GM12878 (cell line): ENCODE data around the gene IFNB1. TPM values are rescaled to one million over a fixed set of nuclear protein-coding genes. Genes with fewer than 3 reads are reported as not detected.

ENCODE experiments used
- ATAC-seq: fragments of 200-7000 bp; cut with Tn5 transposase; 3 replicates; pipeline ENCODE4 v1.9.1; 2020; ENCODE audit warnings: mild to moderate bottlenecking, moderate library complexity
- BruUV-seq: library from RNA; stranded (reverse); fragments of 400-500 nt; replicated peaks from 2 replicates; lab custom pipeline; 2021; lab: Mats Ljungman, UMichigan
- CTCF ChIA-PET: fragments of 300-600 bp; sonication (Branson Sonifier 250); formaldehyde crosslinking; extraction: SDS; loops from one replicate; lab custom pipeline; 2021; ENCODE audit warnings: inconsistent platforms; lab: Yijun Ruan, JAX
- POLR2A ChIA-PET: fragments of 350-600 bp; formaldehyde crosslinking; extraction: SDS; loops from one replicate; lab custom pipeline; 2021; ENCODE audit warnings: inconsistent platforms; lab: Charles Lee
- RAD21 ChIA-PET: fragments of 300-600 bp; sonication (Branson Sonifier 250); formaldehyde crosslinking; loops from one replicate; lab custom pipeline; 2023; ENCODE audit warnings: antibody characterized with exemption; ENCODE audit not compliant: unreplicated experiment; lab: Charles Lee
- SMC1A ChIA-PET: fragments of 300-600 bp; sonication (Branson Sonifier 250); formaldehyde crosslinking; loops from one replicate; lab custom pipeline; 2023; ENCODE audit not compliant: unreplicated experiment, uncharacterized antibody; lab: Charles Lee
- DNase-seq: peaks from one replicate; pipeline ENCODE4 v3.0.0-alpha.2; 2011; ENCODE audit warnings: low read depth, low spot score
- FAIRE-seq: peaks from 3 replicates; lab custom pipeline; 2011; peaks lifted over from hg19 to GRCh38; lab: Jason Lieb, UNC
- H2AFZ ChIP-seq: 2 replicates; pipeline ENCODE4 v1.6.0; 2011; ENCODE audit warnings: low read depth, low read length, control low read depth; ENCODE audit not compliant: control insufficient read depth
- H3K27ac ChIP-seq: 2 replicates; pipeline ENCODE4 v1.5.1; 2011; ENCODE audit warnings: control low read depth; ENCODE audit not compliant: control insufficient read depth, insufficient read depth
- H3K27me3 ChIP-seq, 2 experiments: replicated peaks in 1 of 2; 2 replicates each; pipeline versions ENCODE4 v1.6.0 to v1.6.1; 2011; ENCODE audit warnings: low read length in 1 of 2; ENCODE audit not compliant: control insufficient read depth in 2 of 2, insufficient read depth in 2 of 2
- H3K36me3 ChIP-seq, 2 experiments: 2 replicates each; pipeline ENCODE4 v1.5.1; 2011; ENCODE audit warnings: low read length in 1 of 2; ENCODE audit not compliant: control insufficient read depth in 2 of 2, insufficient read depth in 2 of 2
- H3K4me1 ChIP-seq: 2 replicates; pipeline ENCODE4 v1.6.1; 2011; ENCODE audit warnings: mild to moderate bottlenecking, low read length, moderate library complexity, mixed read lengths; ENCODE audit not compliant: control insufficient read depth, insufficient read depth
- H3K4me2 ChIP-seq: 2 replicates; pipeline ENCODE4 v1.6.0; 2011; ENCODE audit warnings: control low read depth; ENCODE audit not compliant: control insufficient read depth, insufficient read depth
- H3K4me3 ChIP-seq: fragments of 200-600 bp; sonication (generic); 2 replicates; pipeline ENCODE4 v1.5.1; 2016
- H3K79me2 ChIP-seq: 2 replicates; pipeline ENCODE4 v1.6.0; 2011; ENCODE audit warnings: low read length; ENCODE audit not compliant: control insufficient read depth, insufficient read depth
- H3K9ac ChIP-seq: 2 replicates; pipeline ENCODE4 v1.8.0; 2011; ENCODE audit warnings: low read length, control low read depth, mixed read lengths; ENCODE audit not compliant: control insufficient read depth, insufficient read depth
- H3K9me3 ChIP-seq: replicated peaks from 3 replicates; pipeline ENCODE4 v1.5.1; 2011; ENCODE audit warnings: mild to moderate bottlenecking, low read length; ENCODE audit not compliant: control insufficient read depth, insufficient read depth
- H4K20me1 ChIP-seq: 2 replicates; pipeline ENCODE4 v1.6.0; 2011; ENCODE audit not compliant: control insufficient read depth, insufficient read depth
- ATF3 ChIP-seq: IDR thresholded peaks from 2 replicates; pipeline ENCODE4 v1.6.1; 2011; ENCODE audit warnings: low read depth, mild to moderate bottlenecking, low read length, moderate library complexity, borderline replicate concordance; ENCODE audit errors: extremely low read depth
- CREB1 ChIP-seq: IDR thresholded peaks from 2 replicates; pipeline ENCODE4 v1.6.1; 2012; ENCODE audit warnings: low read depth, mild to moderate bottlenecking, inconsistent platforms
- EP300 ChIP-seq, 2 experiments: fragments of 150-350 bp in 1 of 2; IDR thresholded peaks; 2 replicates each; pipeline ENCODE4 v1.6.1; 2011 to 2012; ENCODE audit warnings: low read depth in 2 of 2, low read length in 2 of 2, borderline replicate concordance in 1 of 2, improper control_type of control experiment in 1 of 2, inconsistent platforms in 1 of 2; ENCODE audit not compliant: control insufficient read depth in 1 of 2
- MTA3 ChIP-seq: IDR thresholded peaks from 2 replicates; pipeline ENCODE4 v1.6.1; 2012; ENCODE audit warnings: low read length, inconsistent platforms, borderline replicate concordance
- MYB ChIP-seq: fragments of 150-350 bp; IDR thresholded peaks from 2 replicates; pipeline ENCODE4 v1.6.1; 2014; ENCODE audit warnings: mild to moderate bottlenecking, low read depth, low read length, borderline replicate concordance
- NR2F1 ChIP-seq: fragments of 450-650 bp; conservative IDR thresholded peaks from 2 replicates; pipeline ENCODE4 v1.6.1; 2017; ENCODE audit warnings: mild to moderate bottlenecking
- RCOR1 ChIP-seq: conservative IDR thresholded peaks from 2 replicates; pipeline ENCODE4 v1.6.1; 2012; ENCODE audit warnings: low read depth, low read length, improper control_type of control experiment
- RELA ChIP-seq: fragments of 450-650 bp; IDR thresholded peaks from 2 replicates; pipeline ENCODE4 v1.8.0; 2014; ENCODE audit warnings: borderline replicate concordance; ENCODE audit not compliant: partially characterized antibody
- SIX5 ChIP-seq: IDR thresholded peaks from 2 replicates; pipeline ENCODE4 v1.6.1; 2011; ENCODE audit warnings: mild to moderate bottlenecking, low read depth, low read length, moderate library complexity; ENCODE audit not compliant: severe bottlenecking
- SKIL ChIP-seq: fragments of 450-650 bp; IDR thresholded peaks from 2 replicates; pipeline ENCODE4 v1.6.1; 2017; ENCODE audit warnings: mild to moderate bottlenecking, low read depth, inconsistent platforms; ENCODE audit not compliant: poor library complexity, severe bottlenecking
- SPI1 ChIP-seq: IDR thresholded peaks from 2 replicates; pipeline ENCODE4 v1.6.1; 2011; ENCODE audit warnings: low read depth, mild to moderate bottlenecking, low read length, moderate library complexity, borderline replicate concordance; ENCODE audit not compliant: insufficient read depth
- STAT1 ChIP-seq: fragments of 450-650 bp; conservative IDR thresholded peaks from 2 replicates; pipeline ENCODE4 v1.6.1; 2014; ENCODE audit warnings: antibody characterized with exemption, mild to moderate bottlenecking
- YY1 ChIP-seq: IDR thresholded peaks from 2 replicates; pipeline ENCODE4 v1.6.1; 2011; ENCODE audit warnings: low read depth, mild to moderate bottlenecking, low read length
- ZSCAN29 ChIP-seq: fragments of 450-650 bp; IDR thresholded peaks from 2 replicates; pipeline ENCODE4 v1.6.1; 2017; ENCODE audit warnings: mild to moderate bottlenecking, moderate library complexity
- WGBS: methylation state at CpG from one replicate; pipeline ENCODE4 v1.1.6; 2016; ENCODE audit warnings: low lambda C conversion rate; ENCODE audit not compliant: insufficient replicate concordance, insufficient coverage; ENCODE audit errors: missing lambda C conversion rate; 5-methylcytosine and 5-hydroxymethylcytosine counted together
- in situ Hi-C: fragments of 300-500 bp; cut with MboI; formaldehyde crosslinking; loops from 9 replicates; pipeline ENCODE4 v1.14.3; 2018; ENCODE audit warnings: mixed read lengths
- intact Hi-C: fragments of 100-400 bp; cut with micrococcal nuclease; formaldehyde crosslinking; loops from one replicate; pipeline ENCODE4 v1.14.2; 2022; ENCODE audit not compliant: unreplicated experiment
- polyA plus RNA-seq, 11 experiments: library from polyadenylated mRNA; depleted of rRNA in 4 of 11; unstranded in 6 of 11; stranded (reverse) in 5 of 11; fragments of >200 nt; fragmentation: Nextera tagmentation in 4 of 11; fragmentation: Illumina TruSeq in 1 of 11; extraction: Ambion mirVana in 4 of 11; extraction: Trizol in 1 of 11; gene quantifications; 1 replicate in 1 of 11; 2 replicates in 10 of 11; pipeline versions ENCODE4 v1.2.1 to v1.2.3, GENCODE V29; 2011 to 2016; ENCODE audit warnings: inconsistent platforms in 2 of 11, missing spikeins in 2 of 11, low read depth in 1 of 11
- total RNA-seq, 4 experiments: library from RNA; depleted of rRNA in 3 of 4; stranded (reverse); fragments of >200 nt in 3 of 4; fragmentation: Illumina TruSeq in 1 of 4; extraction: Trizol in 1 of 4; gene quantifications; 2 replicates each; pipeline versions ENCODE4 v1.2.1 to v1.2.3, GENCODE V29; 2013 to 2021

Gene IFNB1
- total and polyA plus RNA-seq, 10 of the 15 experiments (the other 5 are each of a cell fraction or from before 2014, with no cell fraction given), result 0.18 TPM; not detected in 9

DNA sequence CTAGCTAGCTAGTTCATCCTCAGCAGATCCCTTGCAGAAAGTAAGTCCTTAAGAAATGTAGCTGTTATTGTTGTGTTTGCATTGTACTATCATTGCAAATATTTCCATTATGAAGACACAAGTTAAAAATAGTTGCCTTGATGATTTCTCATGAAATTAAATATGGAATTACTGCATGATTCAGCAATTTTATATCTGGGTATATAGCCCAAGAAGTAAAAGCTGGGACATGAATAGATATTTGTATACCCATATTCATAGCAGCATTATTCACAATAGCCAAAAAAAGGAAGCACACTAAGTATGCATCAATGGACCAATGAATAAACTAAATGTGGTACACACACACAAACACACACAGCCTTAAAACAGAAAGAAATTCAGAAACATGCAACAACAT is 6.8 kb downstream of the IFNB1 start:
- CTCF ChIA-PET, result no interaction called here
- no peak for FAIRE-seq
- intact Hi-C loops, result no loop called here

GRCh38 chr9:21070171-21070571 is 7.6 kb downstream of the IFNB1 start:
- no peaks in the 10 kb centered on the region for H3K79me2 ChIP-seq
- no peak overlapping the region for H2AFZ ChIP-seq
- H3K4me2 ChIP-seq, result no peak overlapping the region
- WGBS, result 55% methylated on average over 4 of the region's 4 CpGs
- H3K4me1 ChIP-seq, result no peaks in the 10 kb centered on the region
- no peaks in the 10 kb centered on the region for H3K9me3 ChIP-seq
- no peaks in the 10 kb centered on the region for H3K27me3 ChIP-seq
- ChIA-PET SMC1A (no interaction called here), RAD21 (no interaction called here), POLR2A (no interaction called here), CTCF (no interaction called here)
- intact Hi-C loops (no loop called here), in situ Hi-C loops (no loop called here)
- FAIRE-seq, result no peak
- H3K36me3 ChIP-seq, result no peaks in the 10 kb centered on the region
- no peak overlapping the region for H3K4me3 ChIP-seq
- H3K9ac ChIP-seq, result no peak overlapping the region
- BruUV-seq, result no TSS peak
- no peak for DNase-seq
- no peak overlapping the region for H3K27ac ChIP-seq
- ATAC-seq, result peak; percentile 44; the same call in 1 of the 3 replicates
- no peaks in the 10 kb centered on the region for H4K20me1 ChIP-seq
- TF ChIP-seq SPI1 (no peak), SKIL (no peak), ATF3 (no peak), YY1 (no peak), MYB (no peak), ZSCAN29 (no peak), SIX5 (no peak), EP300 (IDR thresholded peaks at IDR 0.05; ENCODE audit: borderline replicate concordance in 1 of 2, control insufficient read depth in 1 of 2, low read depth in 2 of 2, low read length in 2 of 2) (no peak), RCOR1 (no peak), CREB1 (no peak), RELA (no peak)

More for the DNA sequence above, 6.8 kb downstream of the IFNB1 start:
- no peak for ATAC-seq
- no TSS peak for BruUV-seq
- no peak overlapping the region for H3K4me3 ChIP-seq
- no peaks in the 10 kb centered on the region for H3K79me2 ChIP-seq
- no peak for DNase-seq
- H2AFZ ChIP-seq, result no peak overlapping the region
- no peak overlapping the region for H3K27ac ChIP-seq
- in situ Hi-C loops, result no loop called here
- H3K36me3 ChIP-seq, result no peaks in the 10 kb centered on the region
- no peaks in the 10 kb centered on the region for H3K27me3 ChIP-seq
- H3K4me1 ChIP-seq, result no peaks in the 10 kb centered on the region
- no peaks in the 10 kb centered on the region for H4K20me1 ChIP-seq
- POLR2A ChIA-PET, result no interaction called here
- TF ChIP-seq NR2F1 (no peak), ATF3 (no peak), MTA3 (no peak), STAT1 (no peak)
- no peaks in the 10 kb centered on the region for H3K9me3 ChIP-seq
- H3K9ac ChIP-seq, result no peak overlapping the region
- no peak overlapping the region for H3K4me2 ChIP-seq
- RAD21 ChIA-PET, result no interaction called here
- SMC1A ChIA-PET, result no interaction called here
